ENCODE measurements around the gene PHTF1.

DNA sequence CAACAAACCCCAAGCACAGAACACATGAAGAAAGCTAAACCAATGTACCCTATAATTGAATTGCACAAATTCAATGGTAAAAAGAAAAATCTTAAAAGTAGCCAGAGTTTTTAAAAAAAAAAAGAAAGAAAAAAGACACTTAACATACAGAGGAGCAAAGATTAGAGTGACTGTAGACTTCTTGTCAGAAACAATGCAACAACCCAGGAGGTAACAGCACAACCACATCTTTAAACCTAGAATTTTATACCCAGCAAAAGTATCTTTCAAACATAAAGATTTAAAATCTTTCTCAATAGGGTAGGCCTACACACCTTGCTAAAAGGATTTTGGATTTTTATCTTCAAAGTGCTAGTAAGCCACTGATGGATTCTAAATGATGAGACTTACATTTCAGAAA, 64.4 kb downstream of the PHTF1 start:
- TF ChIP-seq EZH2 (IDR thresholded peaks at IDR 0.05; ENCODE audit: low read length), result no peak
- TF ChIP-seq, protein P1, sequence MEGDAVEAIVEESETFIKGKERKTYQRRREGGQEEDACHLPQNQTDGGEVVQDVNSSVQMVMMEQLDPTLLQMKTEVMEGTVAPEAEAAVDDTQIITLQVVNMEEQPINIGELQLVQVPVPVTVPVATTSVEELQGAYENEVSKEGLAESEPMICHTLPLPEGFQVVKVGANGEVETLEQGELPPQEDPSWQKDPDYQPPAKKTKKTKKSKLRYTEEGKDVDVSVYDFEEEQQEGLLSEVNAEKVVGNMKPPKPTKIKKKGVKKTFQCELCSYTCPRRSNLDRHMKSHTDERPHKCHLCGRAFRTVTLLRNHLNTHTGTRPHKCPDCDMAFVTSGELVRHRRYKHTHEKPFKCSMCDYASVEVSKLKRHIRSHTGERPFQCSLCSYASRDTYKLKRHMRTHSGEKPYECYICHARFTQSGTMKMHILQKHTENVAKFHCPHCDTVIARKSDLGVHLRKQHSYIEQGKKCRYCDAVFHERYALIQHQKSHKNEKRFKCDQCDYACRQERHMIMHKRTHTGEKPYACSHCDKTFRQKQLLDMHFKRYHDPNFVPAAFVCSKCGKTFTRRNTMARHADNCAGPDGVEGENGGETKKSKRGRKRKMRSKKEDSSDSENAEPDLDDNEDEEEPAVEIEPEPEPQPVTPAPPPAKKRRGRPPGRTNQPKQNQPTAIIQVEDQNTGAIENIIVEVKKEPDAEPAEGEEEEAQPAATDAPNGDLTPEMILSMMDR (optimal IDR thresholded peaks at IDR 0.05 in 1 of 3, IDR thresholded peaks at IDR 0.05 in 1 of 3, conservative IDR thresholded peaks at IDR 0.05 in 1 of 3; ENCODE audit: extremely low read depth in 1 of 3, insufficient read depth in 2 of 3, low read length in 3 of 3), result no peak

Measured in keratinocyte (primary cell).